ENCODE data around the gene MYH2. TPM values are rescaled to one million over a fixed set of nuclear protein-coding genes. Genes with fewer than 3 reads are reported as not detected.
"Not testable (repeated sequence)": the region's sequence is repeated elsewhere in the genome, so short reads cannot be mapped to it uniquely, and the experiment has no call there.

The MYH2 gene
- total and polyA plus RNA-seq, 7 donors: 0.14 to 2.8 (median 0.48) TPM; not detected in 3

- Histone ChIP-seq H3K9me3 (no peaks in the 10 kb centered on the region), H3K27me3 (no peaks in the 10 kb centered on the region), H3K4me3 (no peak overlapping the region), H3K4me1 (peaks cover 0 to 21% (median 10%) of the 10 kb centered on the region in 4 donors), H3K36me3 (no peaks in the 10 kb centered on the region), H3K27ac (no peak overlapping the region)
- 53 to 66% methylated on average over 5 of the region's 5 CpGs for WGBS, 2 donors
- TF ChIP-seq POLR2AphosphoS5 (IDR thresholded peaks at IDR 0.05) (no peak), CTCF (IDR thresholded peaks at IDR 0.05) (no peak), POLR2A (IDR thresholded peaks at IDR 0.05) (no peak), EP300 (IDR thresholded peaks at IDR 0.05) (no peak)
- DNase-seq: no peak
- intact Hi-C loops (cut with DNase I): loop anchor here (10.0 kb wide), 1 partner anchor 62 kb away; no protein-coding TSS in a partner anchor
These were observed 7.0 kb upstream of the MYH2 start for GRCh38 chr17:10556301-10557005.

GRCh38 chr17:10550014-10550413, 556 bp upstream of the MYH2 start:
- no peak for DNase-seq
- H3K4me3 ChIP-seq: no peak overlapping the region
- no peaks in the 10 kb centered on the region for H3K36me3 ChIP-seq
- intact Hi-C loops (cut with DNase I): loop anchor here (10.0 kb wide), 1 partner anchor 55 kb away; no protein-coding TSS in a partner anchor
- no peaks in the 10 kb centered on the region for H3K9me3 ChIP-seq
- no peaks in the 10 kb centered on the region for H3K27me3 ChIP-seq
- WGBS, 2 donors: 87 to 88% methylated on average over 4 of the region's 4 CpGs
- TF ChIP-seq EP300 (IDR thresholded peaks at IDR 0.05) (no peak), POLR2AphosphoS5 (IDR thresholded peaks at IDR 0.05) (no peak), POLR2A (IDR thresholded peaks at IDR 0.05) (no peak), CTCF (IDR thresholded peaks at IDR 0.05) (no peak)
- H3K27ac ChIP-seq: no peak overlapping the region
- peaks cover 0 to 21% (median 10%) of the 10 kb centered on the region in 4 donors for H3K4me1 ChIP-seq

GRCh38 chr17:10547351-10547750, 2.1 kb downstream of the MYH2 start:
- Histone ChIP-seq H3K27ac (no peak overlapping the region), H3K36me3 (no peaks in the 10 kb centered on the region), H3K9me3 (no peaks in the 10 kb centered on the region), H3K27me3 (no peaks in the 10 kb centered on the region), H3K4me3 (no peak overlapping the region), H3K4me1 (peaks cover 0 to 18% (median 10%) of the 10 kb centered on the region in 4 donors)
- 67 to 74% methylated on average over 6 of the region's 6 CpGs for WGBS, 2 donors
- no peak for TF ChIP-seq POLR2AphosphoS5 (IDR thresholded peaks at IDR 0.05)
- no peak for TF ChIP-seq POLR2A (IDR thresholded peaks at IDR 0.05)
- no peak for TF ChIP-seq CTCF (IDR thresholded peaks at IDR 0.05)
- no peak for DNase-seq
- intact Hi-C loops (cut with DNase I): no loop called here

- 67 to 69% methylated on average over 5 of the region's 5 CpGs for WGBS, 2 donors
- H3K27me3 ChIP-seq; H3K4me3 ChIP-seq; H3K9me3 ChIP-seq; H3K27ac ChIP-seq; H3K4me1 ChIP-seq; intact Hi-C loops (cut with DNase I); DNase-seq; H3K36me3 ChIP-seq: not testable (repeated sequence)
These were observed 6.0 kb downstream of the MYH2 start for GRCh38 chr17:10543486-10543885.

- H3K4me3 ChIP-seq; H3K27me3 ChIP-seq; intact Hi-C loops (cut with DNase I); H3K9me3 ChIP-seq; DNase-seq; H3K4me1 ChIP-seq; H3K36me3 ChIP-seq; H3K27ac ChIP-seq: not testable (repeated sequence)
- 93% methylated on average over 6 of the region's 6 CpGs for WGBS, 2 donors
These were observed 8.3 kb downstream of the MYH2 start for GRCh38 chr17:10541179-10541578.

GRCh38 chr17:10532026-10532425, 17.4 kb downstream of the MYH2 start:
- 82 to 85% methylated on average over 1 of the region's 1 CpG for WGBS, 2 donors
- Histone ChIP-seq H3K9me3 (no peaks in the 10 kb centered on the region), H3K27me3 (no peaks in the 10 kb centered on the region), H3K27ac (no peak overlapping the region), H3K4me1 (no peaks in the 10 kb centered on the region), H3K36me3 (no peaks in the 10 kb centered on the region), H3K4me3 (no peak overlapping the region)
- TF ChIP-seq POLR2AphosphoS5 (IDR thresholded peaks at IDR 0.05): no peak
- no peak for TF ChIP-seq CTCF (IDR thresholded peaks at IDR 0.05)
- no peak for TF ChIP-seq EP300 (IDR thresholded peaks at IDR 0.05)
- no peak for TF ChIP-seq POLR2A (IDR thresholded peaks at IDR 0.05)
- no peak for DNase-seq
- intact Hi-C loops (cut with DNase I): no loop called here
